Cerebellar cortex (tissue), 1 donor: Measurements from ENCODE around the gene NBAS.
"Not testable (repeated sequence)": the region's sequence is repeated elsewhere in the genome, so short reads cannot be mapped to it uniquely, and the experiment has no call there.

Experiments
- DNase-seq: peaks from one replicate; pipeline ENCODE4 v3.0.0-alpha.2; 2015; ENCODE audit warnings: low spot score

Gene NBAS

DNA sequence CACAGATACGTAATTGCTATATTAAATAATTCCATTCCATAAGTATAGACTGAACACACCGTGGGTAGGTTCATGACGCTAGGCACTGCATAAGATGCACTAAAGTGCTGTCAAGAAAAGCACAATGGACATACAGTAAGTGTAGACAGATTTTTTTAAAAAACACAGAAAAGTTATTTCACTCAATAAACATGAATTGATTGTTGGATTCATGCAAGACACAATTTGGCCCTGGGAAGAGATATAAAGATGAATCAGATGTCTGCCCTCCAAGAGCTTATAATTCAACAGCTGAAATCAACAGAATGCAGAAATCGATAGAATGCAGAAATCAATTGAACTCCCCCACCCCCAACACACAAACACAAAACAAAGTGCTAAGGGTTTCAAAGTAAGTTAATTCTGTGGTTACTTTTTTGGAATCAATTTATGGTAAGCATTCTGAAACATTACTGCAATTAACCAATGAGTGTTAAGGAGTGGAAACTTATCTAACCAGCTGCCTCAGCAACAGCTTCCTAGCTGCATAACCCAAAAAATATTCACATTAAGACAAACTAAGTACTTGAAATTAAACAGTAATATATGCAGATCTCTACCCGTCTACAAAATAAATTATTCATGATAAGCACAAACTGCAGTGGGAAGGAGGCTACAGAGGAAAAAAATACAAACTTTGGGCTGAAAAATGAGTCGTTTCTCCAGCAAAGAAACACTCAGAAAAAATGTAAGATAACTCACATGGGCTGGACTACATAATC lies 1.6 kb downstream of the NBAS start:
- no peak for DNase-seq

- no peak for DNase-seq
Measured at GRCh38 chr2:15557887-15558311, 3.2 kb downstream of the NBAS start.

GRCh38 chr2:15556311-15556930 lies 4.7 kb downstream of the NBAS start:
- DNase-seq, result no peak

- DNase-seq, result no peak
Measured at GRCh38 chr2:15555760-15556193, 5.4 kb downstream of the NBAS start.

DNA sequence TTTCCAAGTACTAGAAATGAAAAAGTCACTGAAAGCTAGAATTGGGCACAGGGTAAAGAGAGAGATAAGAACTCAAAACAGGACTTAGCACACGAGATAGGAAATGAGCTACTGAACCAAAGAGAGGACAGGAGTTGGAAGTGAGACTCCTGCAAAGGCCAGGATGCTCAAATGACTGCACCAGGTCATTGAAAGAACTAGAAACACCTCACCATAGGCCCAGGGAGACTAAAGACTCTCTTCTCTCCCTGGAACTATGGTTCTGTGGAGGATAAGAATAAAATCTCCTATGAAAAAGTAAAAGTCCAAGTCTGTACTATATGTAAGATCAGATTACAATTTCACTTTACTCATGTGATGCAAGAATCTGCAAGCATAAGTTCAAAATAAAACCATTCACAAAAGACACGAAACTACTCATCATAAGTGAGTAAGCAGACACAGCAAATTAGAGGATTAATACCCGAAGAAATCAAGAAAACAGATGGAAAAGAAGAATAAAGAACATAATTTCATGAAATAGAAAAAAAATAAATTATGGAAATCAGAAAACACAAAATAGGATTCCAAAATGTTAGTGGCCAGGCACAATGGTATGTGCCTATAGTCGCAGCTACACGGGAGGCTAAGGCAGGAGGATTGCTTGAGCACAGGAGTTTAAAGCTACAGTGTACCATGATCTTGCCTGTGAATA lies 6.5 kb downstream of the NBAS start:
- DNase-seq, result no peak

GRCh38 chr2:15553951-15554350 lies 7.2 kb downstream of the NBAS start:
- DNase-seq, result no peak

DNA sequence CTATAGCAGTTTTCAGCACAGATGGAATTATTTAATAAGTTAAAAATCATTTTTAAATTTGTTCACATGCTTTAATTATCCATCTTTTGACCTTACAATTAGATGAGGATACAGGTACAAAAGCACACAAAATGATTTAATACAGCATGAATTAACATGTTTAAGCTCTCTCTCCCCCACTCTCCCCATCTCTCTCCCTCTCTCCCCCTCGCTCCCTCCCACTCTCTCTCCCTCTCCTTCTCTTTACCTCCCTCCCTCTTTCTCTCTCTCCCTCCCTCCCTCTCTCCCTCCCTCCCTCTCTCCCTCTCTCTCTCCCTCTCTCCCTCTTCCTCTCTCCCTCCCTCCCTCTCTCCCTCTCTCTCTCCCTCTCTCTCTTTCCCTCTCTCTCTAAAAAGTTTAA lies 7.6 kb downstream of the NBAS start:
- no peak for DNase-seq

DNA sequence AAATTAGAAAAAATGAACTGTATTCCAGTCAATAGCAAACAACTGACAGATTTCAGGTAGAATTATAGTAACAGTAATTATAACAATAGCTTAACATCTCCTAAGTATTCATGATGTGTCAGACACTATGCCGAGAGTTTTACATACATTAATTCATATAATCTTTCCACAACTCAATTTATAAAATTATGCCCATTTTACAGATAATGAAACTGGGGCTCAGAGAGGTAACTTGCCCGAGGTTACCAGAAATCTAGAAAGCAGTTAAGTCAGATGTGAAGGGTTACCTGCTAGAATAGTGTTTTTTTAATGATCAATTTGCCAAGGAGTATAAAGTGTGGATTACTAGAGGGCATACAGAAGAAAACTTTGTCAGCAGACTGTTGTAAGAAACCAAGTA lies 12.2 kb downstream of the NBAS start:
- no peak for DNase-seq

GRCh38 chr2:15547115-15547876 lies 13.8 kb downstream of the NBAS start:
- DNase-seq, result no peak

DNA sequence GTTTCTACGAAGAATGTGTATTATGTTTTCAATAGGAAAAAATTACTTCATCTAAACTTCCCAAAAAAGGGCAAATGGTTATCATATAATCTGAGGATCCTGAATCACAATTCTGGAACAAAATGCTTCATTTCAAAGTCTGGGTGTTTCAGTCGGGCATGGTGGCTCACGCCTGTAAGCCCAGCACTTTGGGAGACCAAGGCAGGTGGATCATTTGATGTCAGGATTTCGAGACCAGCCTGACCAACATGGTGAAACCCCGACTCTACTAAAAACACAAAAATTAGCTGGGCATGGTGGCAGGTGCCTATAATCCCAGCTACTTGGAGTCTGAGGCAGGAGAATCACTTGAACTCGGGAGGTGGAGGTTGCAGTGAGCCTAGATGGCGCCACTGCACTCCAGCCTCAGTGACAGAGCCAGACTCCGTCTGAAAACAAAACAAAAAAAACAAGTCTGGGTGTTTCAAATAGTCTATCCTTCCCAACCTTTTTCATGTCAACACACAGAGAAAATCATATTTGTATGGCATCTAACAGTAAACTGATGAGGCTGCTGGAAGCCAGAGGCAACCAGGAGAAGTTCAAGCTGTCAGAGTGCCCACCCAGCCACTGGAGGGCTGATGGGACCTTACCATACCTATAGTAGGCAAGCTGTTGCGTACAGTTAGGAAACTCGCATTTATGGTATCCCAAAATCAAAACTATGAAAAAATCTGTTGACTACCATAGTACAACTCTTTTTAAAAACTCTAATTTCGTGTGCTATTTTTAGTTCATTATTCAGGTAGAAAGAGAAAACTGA lies 14.6 kb downstream of the NBAS start:
- DNase-seq, result no peak

DNA sequence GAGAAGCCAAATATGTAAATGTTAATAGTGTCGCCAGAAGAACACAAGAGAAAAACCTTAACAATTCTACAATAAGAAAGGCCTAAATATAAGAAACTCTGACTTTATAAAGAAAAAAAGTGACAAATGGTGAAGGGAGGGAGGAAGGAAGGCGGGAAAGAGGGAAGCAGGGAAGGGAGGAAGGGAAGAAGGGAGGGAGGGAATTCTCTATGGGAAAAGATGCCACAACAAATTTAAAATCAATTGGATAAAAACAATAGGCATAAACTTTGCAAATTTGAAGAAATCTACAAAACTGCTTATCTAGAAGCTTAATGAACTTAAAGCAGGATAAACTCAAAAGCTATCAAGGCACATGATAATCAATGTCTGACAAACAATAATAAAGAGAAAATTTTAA lies 16.9 kb downstream of the NBAS start:
- DNase-seq, result no peak

- no peak for DNase-seq
Measured at GRCh38 chr2:15543541-15543940, 17.6 kb downstream of the NBAS start.

- no peak for DNase-seq
Measured at GRCh38 chr2:15543053-15543452, 18.1 kb downstream of the NBAS start.

DNA sequence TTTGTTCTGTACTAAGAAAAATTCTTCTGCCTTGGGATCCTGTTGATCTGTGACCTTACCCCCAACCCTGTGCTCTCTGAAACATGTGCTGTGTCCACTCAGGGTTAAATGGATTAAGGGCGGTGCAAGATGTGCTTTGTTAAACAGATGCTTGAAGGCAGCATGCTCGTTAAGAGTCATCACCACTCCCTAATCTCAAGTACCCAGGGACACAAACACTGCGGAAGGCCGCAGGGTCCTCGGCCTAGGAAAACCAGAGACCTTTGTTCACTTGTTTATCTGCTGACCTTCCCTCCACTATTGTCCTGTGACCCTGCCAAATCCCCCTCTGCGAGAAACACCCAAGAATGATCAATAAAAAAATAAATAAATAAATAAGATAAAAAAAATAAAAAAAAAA lies 18.9 kb downstream of the NBAS start:
- DNase-seq, result not testable (repeated sequence)

GRCh38 chr2:15540523-15540922 lies 20.6 kb downstream of the NBAS start:
- DNase-seq, result not testable (repeated sequence)

- DNase-seq, result no peak
Measured at GRCh38 chr2:15539999-15540398, 21.1 kb downstream of the NBAS start.

DNA sequence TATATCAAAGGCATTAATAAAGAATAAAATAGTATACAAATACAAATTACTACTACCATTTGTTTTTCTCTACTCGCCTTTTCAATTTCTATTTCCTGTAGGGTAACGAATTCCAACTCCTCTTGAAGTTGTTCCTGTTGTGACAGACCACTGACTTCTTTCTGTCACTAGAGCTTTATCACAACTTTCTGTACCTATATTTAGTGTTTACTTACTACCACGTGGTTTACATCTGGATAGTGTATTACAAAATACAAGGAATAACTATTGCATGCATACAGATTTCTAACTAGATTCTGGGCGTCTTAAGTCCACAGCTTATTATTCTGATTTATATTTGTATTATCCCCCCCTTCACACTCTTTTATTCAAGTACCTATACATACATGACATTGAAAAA lies 22.3 kb downstream of the NBAS start:
- DNase-seq, result no peak

GRCh38 chr2:15533860-15534480 lies 27.2 kb downstream of the NBAS start:
- DNase-seq, result no peak

DNA sequence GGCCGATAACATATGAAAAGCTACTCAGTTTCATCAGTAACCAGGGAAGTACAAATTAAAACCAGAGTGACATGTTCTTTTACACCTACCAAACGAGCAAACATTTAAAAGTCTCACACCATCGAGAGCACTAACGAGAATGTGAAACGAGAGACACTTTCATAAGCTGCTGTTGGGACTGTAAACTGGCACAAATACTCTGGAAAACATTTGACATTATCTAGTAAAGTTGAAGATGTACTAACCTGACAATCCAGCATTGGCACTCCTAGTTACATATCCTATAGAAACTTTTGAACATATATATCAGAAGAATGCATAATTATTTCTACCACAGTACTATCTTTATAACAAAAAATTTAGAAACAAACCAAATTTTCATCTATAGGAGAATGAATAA lies 28.1 kb downstream of the NBAS start:
- no peak for DNase-seq

- DNase-seq, result no peak
Measured at GRCh38 chr2:15531095-15531854, 29.9 kb downstream of the NBAS start.
